Stimulated activated CD4-positive, alpha-beta T cell treated with anti-CD3 and anti-CD28 coated beads, Interleukin-2, amount 100 ng/mL, for 48 hours (primary cell): Measurements from ENCODE around the gene LSM5.
"Not testable (repeated sequence)": the region's sequence is repeated elsewhere in the genome, so short reads cannot be mapped to it uniquely, and the experiment has no call there.

Experiments
- DNase-seq, 2 donors: peaks; one replicate each; pipeline ENCODE4 v3.0.0-alpha.2; 2020

The LSM5 gene

DNA sequence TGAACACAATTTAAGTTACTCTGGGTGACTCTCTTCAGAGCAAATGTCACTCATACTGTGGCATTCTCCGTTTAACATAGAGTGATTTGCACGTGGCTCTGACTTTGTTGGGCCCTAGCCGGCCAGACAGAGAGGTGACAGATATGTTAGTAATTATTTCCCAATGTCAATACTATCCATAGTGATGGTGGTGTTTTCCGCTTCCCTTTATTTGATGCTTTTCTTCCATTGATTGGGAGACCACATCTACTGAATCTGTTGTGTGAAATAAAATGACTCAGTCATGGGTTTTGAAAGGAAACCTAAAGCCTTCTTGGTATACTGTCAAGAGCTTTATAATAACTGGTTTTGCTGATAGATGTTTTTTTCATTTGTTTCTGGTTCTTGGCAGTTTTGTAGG is 12.5 kb upstream of the LSM5 start:
- DNase-seq, result no peak

GRCh38 chr7:32501522-32501921 is 11.3 kb upstream of the LSM5 start:
- DNase-seq, result no peak

DNA sequence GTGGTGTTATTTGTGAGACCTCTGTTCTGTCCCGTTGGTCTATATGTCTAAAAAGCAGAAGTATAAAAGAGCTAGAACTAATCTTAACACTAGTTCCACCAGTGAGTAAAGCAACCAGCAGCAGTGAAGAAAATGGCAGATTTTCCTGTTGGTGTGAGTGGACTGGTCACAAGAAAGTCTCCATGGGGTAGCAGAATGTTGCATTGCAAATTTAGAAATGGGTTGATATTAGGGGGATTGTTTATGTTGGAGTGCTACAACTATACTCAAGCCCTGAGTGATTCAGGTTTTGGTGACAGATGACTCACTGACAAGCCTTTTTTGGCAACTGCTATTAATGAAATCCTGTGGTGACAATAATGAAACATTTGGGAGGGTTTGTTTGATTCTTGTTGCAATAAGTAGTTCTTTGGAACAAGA is 10.8 kb upstream of the LSM5 start:
- no peak for DNase-seq

- DNase-seq, result not testable (repeated sequence)
Measured at GRCh38 chr7:32500216-32500615, 10.0 kb upstream of the LSM5 start.

GRCh38 chr7:32499755-32500154 is 9.6 kb upstream of the LSM5 start:
- not testable (repeated sequence) for DNase-seq

GRCh38 chr7:32496052-32496813 is 6.1 kb upstream of the LSM5 start:
- no peak for DNase-seq

- peak; percentile 95 to 98 for DNase-seq
Measured at GRCh38 chr7:32495298-32496051, 5.3 kb upstream of the LSM5 start, which contains the start of gene AVL9. Gene AVL9, plus strand, starts transcription at chr7:32495489. Its CDS starts 221 bp downstream, at chr7:32495710.

DNA sequence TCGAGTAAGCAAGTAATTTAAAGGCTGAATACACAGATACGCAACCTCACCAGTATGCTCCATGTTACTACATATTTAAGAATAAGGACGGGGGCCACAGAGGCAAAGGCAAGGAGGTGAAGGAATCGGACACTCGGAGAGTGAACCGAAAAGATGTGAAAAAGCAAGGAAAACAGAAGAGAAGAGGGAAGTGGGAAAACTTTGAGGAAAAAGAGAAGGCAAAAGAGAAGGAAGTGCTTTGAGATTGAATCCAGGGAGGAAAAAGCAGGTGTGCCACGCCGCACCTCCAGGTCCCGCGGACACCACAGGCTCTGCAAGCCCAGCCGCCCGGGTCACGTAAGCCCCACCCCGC is 4.7 kb upstream of the LSM5 start:
- no peak for DNase-seq

DNA sequence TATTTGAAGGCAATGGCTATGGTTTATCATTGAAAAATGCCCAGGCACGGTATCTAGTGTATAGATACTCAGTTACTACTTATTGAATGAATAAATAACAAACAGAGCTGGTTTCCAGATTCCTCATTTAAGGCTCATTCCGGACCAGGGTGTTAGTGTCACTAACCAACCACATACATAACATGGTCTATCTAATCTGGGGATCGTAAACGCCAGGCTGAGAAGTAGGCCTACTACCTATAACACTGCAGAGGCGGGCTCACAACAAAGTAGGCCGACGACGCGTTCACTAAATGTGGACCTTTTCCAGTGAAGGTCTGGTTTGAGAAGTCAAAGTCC is 423 bp downstream of the LSM5 start:
- DNase-seq, result no peak

GRCh38 chr7:32481921-32482320 is 8.3 kb downstream of the LSM5 start:
- DNase-seq, result no peak

DNA sequence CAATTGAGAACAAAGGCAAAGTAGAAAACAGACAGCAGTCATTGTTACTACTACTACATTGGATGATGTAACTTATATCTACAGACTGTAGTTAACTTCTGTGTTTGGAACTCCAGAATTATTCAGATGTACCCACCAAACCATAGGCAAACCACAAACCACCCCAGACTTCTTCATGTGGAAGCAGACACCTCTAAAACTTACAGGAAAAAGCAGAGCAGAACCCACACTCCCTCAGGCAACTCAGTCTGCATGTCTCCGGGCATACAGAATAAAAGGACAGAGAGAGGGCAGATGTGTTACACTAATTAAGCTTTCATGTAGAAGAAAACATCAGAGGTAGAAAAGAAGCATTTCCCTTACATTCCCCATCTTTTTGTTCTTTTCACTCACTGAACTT is 9.0 kb downstream of the LSM5 start:
- DNase-seq, result no peak

DNA sequence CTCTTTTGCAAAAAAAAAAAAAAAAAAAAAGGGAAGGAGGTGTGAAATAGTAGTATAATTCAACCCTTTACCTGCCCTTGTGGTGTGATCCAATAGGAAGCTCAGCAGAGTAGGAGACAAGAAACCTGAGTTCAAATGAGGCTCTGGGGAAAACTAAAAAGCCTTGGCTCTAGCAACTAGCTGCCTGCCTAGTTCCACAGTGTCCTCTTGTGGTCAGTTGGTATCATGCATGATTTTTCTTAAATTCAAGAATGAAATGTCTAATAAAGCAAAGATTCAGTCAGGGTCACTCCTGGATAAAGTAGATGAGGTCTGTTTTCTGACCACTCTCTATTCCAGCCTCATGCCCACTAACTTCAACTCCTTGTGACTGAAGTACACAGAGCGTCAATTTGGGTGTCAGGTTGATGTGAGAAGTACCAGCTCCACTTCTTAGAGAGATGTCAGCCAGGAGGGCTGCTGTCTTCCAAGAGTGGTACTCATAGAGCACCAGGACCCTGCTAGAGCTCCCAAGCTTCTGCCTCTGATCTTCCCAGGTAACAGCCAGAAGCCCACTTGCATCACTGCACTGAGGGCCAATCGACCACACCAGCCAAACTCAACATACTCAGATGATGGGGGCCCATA is 10.5 kb downstream of the LSM5 start:
- no peak for DNase-seq

GRCh38 chr7:32477649-32477980 is 12.6 kb downstream of the LSM5 start:
- no peak for DNase-seq

DNA sequence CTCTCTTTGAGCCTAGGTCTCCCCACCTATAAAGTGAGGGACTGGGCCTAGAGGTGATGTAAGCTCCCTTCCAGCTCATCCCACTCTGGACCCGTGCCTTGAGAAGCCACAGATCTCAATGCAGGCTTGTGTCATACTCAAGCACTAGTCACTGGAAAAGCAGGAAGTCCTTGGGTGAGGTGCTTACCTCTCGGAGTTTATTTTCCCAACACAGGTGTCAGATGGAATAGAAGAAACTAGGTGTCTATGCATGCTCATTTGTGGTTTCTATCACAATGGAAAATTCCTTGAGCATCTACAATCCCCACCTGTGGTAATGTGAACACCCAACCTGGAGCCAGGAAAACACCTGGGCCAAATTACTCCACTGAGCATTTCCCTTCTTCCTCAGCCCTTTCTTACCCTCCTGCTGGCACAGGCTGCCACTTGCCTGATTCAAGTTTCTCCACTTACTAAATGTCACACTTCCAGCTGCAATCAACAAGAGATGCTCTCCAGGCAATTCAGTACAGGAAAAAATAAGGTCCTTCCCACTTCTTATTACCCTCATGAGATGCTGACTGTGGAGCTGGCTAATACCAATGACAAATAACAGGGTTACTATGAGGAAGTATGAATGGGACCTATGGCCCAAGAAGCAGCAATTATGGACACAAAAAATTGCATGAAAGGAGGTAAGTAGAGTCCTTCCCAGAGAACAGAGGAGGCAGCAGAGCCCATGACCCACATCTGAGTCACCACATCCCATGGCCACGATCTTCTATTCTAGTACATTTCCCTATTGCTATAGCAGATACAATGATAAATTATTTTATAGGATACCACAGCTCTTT is 13.1 kb downstream of the LSM5 start:
- no peak for DNase-seq

- DNase-seq, result no peak
Measured at GRCh38 chr7:32474008-32474407, 16.2 kb downstream of the LSM5 start.

- DNase-seq, result no peak
Measured at GRCh38 chr7:32472015-32472414, 18.2 kb downstream of the LSM5 start.

- DNase-seq, result no peak
Measured at GRCh38 chr7:32470871-32471270, 19.3 kb downstream of the LSM5 start.

DNA sequence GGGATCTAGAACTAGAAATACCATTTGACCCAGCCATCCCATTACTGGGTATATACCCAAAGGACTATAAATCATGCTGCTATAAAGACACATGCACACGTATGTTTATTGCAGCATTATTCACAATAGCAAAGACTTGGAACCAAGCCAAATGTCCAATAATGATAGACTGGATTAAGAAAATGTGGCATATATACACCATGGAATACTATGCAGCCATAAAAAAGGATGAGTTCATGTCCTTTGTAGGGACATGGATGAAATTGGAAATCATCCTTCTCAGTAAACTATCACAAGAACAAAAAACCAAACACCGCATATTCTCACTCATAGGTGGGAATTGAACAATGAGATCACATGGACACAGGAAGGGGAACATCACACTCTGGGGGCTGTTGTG is 20.2 kb downstream of the LSM5 start:
- DNase-seq, result not testable (repeated sequence)

GRCh38 chr7:32464641-32465416 is 25.4 kb downstream of the LSM5 start:
- not testable (repeated sequence) for DNase-seq

DNA sequence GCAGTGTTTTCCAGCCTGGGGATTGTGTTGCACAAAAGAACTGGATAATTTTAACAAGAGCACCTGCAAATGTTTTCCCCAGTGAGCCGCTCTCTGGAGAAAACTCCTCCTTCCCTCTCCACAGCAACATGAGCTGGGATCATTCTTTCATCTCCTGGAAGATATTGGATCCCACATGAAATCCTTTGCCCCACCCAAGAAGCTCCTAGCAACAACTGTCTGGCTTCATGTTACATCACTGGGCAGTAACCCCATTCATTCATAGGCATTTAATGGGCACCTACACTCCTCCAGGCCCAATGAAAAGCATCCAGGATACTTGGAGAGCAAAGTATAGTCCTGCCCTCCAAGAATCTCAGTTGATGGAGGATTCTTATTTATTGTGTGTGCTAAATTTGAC is 27.2 kb downstream of the LSM5 start:
- no peak for DNase-seq

DNA sequence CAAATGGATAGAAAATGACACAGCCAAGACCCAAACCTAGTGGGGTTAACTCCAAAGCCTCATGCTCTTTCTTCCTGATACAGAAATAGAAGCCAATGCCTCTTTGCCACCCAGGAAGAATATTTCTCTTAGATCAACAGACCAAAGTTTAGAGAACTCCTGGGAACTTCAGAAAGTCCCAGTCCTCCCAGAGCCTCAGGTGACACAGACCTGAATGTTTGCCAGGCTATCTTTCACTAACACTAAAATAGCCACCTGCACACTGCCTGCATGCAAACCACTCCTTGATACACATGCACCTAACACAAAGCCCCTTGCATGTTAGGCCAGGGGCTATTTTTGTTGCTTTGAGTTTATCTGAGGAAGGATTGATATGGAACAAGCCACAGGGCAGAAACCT is 27.7 kb downstream of the LSM5 start:
- no peak for DNase-seq

DNA sequence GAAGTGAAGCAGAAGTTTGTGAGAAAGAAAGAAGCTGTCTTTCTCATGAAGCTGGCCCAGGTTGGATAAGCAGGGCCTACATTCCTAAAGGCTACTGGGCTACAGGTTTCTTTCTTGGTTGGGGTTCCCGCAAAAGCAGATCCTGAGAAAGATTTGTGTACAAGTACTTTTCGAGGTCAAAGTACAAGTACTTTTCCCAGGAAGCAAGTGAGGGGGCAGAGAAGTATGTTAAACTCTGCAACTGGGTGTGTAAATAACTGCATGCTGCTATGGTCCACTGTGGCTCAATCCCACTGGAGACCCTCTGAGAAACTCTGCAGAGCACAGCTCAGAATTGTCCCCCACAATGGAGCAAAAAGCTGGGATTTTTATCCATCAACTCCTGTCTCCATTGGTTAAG is 28.7 kb downstream of the LSM5 start:
- DNase-seq, result no peak

- DNase-seq, result no peak
Measured at GRCh38 chr7:32459788-32460187, 30.4 kb downstream of the LSM5 start.
